Testis (tissue), 5 donors: ENCODE data around the gene USP43. TPM values are rescaled to one million over a fixed set of nuclear protein-coding genes. Genes with fewer than 3 reads are reported as not detected.
A peak's percentile ranks its signal among the peaks of the same experiment; 100 is the strongest.
"Not testable (repeated sequence)": the region's sequence is repeated elsewhere in the genome, so short reads cannot be mapped to it uniquely, and the experiment has no call there.

Experiments
- DNase-seq: peaks from one replicate; pipeline ENCODE4 v3.0.0-alpha.2; 2019
- H3K27ac ChIP-seq, 2 donors: fragments of 200-600 bp; sonication (generic); one replicate each; pipeline ENCODE4 v1.5.1; 2019
- H3K27me3 ChIP-seq: fragments of 200-600 bp; sonication (generic); one replicate; pipeline ENCODE4 v1.5.1; 2019
- H3K36me3 ChIP-seq: fragments of 200-600 bp; sonication (generic); one replicate; pipeline ENCODE4 v1.5.1; 2017; ENCODE audit warnings: low read depth; ENCODE audit errors: missing control alignments
- H3K4me1 ChIP-seq: fragments of 200-600 bp; sonication (generic); one replicate; pipeline ENCODE4 v1.5.1; 2019
- H3K4me3 ChIP-seq, 2 donors: fragments of 200-600 bp; sonication (generic); one replicate each; pipeline ENCODE4 v1.5.1; 2017 to 2019
- H3K9me3 ChIP-seq: fragments of 200-600 bp; sonication (generic); one replicate; pipeline ENCODE4 v1.5.1; 2017
- POLR2A ChIP-seq: fragments of 450-650 bp; IDR thresholded peaks from one replicate; pipeline ENCODE4 v1.6.1; 2017; ENCODE audit warnings: antibody characterized with exemption, mild to moderate bottlenecking, moderate library complexity
- WGBS, 2 donors: methylation state at CpG; one replicate each; pipeline ENCODE4 v1.1.5; 2018; 5-methylcytosine and 5-hydroxymethylcytosine counted together
- intact Hi-C: fragments of 100-400 bp; cut with DNase I; formaldehyde crosslinking; loops from one replicate; pipeline ENCODE4 v1.15.1; 2023; ENCODE audit warnings: low total_unique reads
- long read RNA-seq, 2 donors: transcript quantifications; one replicate each; lab custom pipeline, GENCODE V29; 2026
- polyA plus RNA-seq: library from polyadenylated mRNA; stranded (reverse); fragments of 350-450 nt; fragmentation: Illumina TruSeq; extraction: RNeasy Lipid Tissue Mini Kit (QIAGEN cat#74804); gene quantifications from one replicate; pipeline ENCODE4 v1.2.3, GENCODE V29; 2014; ENCODE audit warnings: low read depth, low replicate concordance; ENCODE audit not compliant: insufficient read depth
- total RNA-seq, 2 donors: library from RNA; depleted of rRNA; stranded (reverse); fragments of >200 nt; gene quantifications; one replicate each; pipeline ENCODE4 v1.2.3, GENCODE V29; 2016
- TF ChIP-seq, protein P1 (sequence below), 3 experiments: fragments of 450-650 bp in 2 of 3; fragments of 200-600 bp in 1 of 3; sonication (generic) in 1 of 3; IDR thresholded peaks; one replicate each; pipeline ENCODE4 v1.5.1; 2016 to 2019; ENCODE audit warnings: antibody characterized with exemption in 3 of 3, mild to moderate bottlenecking in 2 of 3, moderate library complexity in 1 of 3

USP43 gene, protein sequence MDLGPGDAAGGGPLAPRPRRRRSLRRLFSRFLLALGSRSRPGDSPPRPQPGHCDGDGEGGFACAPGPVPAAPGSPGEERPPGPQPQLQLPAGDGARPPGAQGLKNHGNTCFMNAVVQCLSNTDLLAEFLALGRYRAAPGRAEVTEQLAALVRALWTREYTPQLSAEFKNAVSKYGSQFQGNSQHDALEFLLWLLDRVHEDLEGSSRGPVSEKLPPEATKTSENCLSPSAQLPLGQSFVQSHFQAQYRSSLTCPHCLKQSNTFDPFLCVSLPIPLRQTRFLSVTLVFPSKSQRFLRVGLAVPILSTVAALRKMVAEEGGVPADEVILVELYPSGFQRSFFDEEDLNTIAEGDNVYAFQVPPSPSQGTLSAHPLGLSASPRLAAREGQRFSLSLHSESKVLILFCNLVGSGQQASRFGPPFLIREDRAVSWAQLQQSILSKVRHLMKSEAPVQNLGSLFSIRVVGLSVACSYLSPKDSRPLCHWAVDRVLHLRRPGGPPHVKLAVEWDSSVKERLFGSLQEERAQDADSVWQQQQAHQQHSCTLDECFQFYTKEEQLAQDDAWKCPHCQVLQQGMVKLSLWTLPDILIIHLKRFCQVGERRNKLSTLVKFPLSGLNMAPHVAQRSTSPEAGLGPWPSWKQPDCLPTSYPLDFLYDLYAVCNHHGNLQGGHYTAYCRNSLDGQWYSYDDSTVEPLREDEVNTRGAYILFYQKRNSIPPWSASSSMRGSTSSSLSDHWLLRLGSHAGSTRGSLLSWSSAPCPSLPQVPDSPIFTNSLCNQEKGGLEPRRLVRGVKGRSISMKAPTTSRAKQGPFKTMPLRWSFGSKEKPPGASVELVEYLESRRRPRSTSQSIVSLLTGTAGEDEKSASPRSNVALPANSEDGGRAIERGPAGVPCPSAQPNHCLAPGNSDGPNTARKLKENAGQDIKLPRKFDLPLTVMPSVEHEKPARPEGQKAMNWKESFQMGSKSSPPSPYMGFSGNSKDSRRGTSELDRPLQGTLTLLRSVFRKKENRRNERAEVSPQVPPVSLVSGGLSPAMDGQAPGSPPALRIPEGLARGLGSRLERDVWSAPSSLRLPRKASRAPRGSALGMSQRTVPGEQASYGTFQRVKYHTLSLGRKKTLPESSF
- 1 to 10 TPM; 6.4 to 7.2 TPM for total RNA-seq
- 4.6 TPM for polyA plus RNA-seq
- long read RNA-seq, donor 1 = 0 reads
- long read RNA-seq, donor 2 = 0 reads

DNA sequence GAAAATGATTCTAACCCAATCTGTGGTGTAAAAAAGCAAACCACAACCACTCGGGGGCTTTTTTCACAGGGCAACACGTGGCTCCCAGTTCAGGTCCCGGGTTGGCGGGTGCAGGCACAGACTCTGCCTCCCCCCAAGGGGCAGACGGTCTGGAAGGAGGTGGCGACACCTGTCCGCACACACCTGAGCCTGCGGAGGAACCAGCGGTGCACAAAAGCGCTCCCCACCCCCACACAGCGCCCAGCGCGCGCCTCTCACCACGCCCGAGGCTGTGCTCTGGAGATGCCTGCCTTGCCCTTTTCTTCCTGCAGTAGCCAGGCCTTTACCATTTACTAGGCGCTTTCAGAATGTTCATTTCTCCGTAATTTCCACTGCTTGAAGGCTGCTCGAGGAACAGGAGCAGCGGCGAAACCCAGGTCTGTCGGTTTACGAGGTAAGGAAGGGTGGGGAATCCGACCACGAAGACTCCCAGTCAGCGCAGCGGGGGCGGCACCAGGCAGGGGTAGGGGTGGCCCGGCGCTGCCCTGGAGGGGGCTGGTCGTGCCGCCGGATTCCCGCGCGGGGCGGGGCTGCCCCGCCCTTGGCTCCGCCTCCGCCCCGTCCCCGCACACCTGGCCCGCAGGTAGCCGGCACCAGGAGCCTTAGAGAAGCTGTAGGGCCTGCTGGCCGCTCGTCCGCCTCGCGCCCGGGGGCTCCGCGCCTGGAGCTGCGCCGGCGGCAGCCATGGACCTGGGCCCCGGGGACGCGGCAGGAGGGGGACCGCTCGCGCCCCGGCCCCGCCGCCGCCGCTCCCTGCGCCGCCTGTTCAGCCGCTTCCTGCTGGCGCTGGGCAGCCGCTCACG, at the start of gene USP43:
USP43 (plus strand) TSS at position 608 of the 842 bp plus-strand sequence; CDS start at position 724, 116 bp downstream.
- peak within 1 kb of the TSS in 1 of 2 donors; percentile 8 for H3K27ac ChIP-seq

DNA sequence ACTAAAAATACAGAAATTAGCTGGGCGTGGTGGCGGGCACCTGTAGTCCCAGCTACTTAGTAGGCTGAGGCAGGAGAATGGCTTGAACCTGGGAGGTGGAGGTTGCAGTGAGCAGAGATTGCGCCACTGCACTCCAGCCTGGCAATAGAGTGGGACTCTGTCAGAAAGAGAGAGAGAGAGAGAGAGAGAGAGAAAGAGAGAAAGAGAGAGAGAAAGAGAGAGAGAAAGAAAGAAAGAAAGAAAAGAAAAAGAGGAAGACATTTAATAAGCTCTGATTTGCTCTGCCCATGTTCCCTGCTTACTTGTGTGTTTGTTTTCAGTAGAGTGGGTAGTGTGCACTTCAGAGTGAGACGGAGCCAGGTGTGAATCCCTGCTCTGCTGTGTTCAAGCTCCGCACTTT, 47.7 kb upstream of the USP43 start:
- intact Hi-C loops, H3K27me3 ChIP-seq, H3K36me3 ChIP-seq, H3K4me1 ChIP-seq, H3K9me3 ChIP-seq, H3K4me3 ChIP-seq, DNase-seq, H3K27ac ChIP-seq: not testable (repeated sequence)
- WGBS, 2 donors = 88 to 92% methylated on average over 5 of the region's 5 CpGs

More for the DNA sequence above, at the start of gene USP43:
- H3K4me3 ChIP-seq = peak within 1 kb of the TSS; percentile 56 to 61
- no peaks in the 10 kb centered on the region for H3K27me3 ChIP-seq
- TF ChIP-seq, protein P1, sequence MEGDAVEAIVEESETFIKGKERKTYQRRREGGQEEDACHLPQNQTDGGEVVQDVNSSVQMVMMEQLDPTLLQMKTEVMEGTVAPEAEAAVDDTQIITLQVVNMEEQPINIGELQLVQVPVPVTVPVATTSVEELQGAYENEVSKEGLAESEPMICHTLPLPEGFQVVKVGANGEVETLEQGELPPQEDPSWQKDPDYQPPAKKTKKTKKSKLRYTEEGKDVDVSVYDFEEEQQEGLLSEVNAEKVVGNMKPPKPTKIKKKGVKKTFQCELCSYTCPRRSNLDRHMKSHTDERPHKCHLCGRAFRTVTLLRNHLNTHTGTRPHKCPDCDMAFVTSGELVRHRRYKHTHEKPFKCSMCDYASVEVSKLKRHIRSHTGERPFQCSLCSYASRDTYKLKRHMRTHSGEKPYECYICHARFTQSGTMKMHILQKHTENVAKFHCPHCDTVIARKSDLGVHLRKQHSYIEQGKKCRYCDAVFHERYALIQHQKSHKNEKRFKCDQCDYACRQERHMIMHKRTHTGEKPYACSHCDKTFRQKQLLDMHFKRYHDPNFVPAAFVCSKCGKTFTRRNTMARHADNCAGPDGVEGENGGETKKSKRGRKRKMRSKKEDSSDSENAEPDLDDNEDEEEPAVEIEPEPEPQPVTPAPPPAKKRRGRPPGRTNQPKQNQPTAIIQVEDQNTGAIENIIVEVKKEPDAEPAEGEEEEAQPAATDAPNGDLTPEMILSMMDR (IDR thresholded peaks at IDR 0.05) = no peak
- no peak for TF ChIP-seq POLR2A
- H3K36me3 ChIP-seq = no peaks in the 10 kb centered on the region
- intact Hi-C loops = no loop called here
- H3K9me3 ChIP-seq = no peaks in the 10 kb centered on the region
- H3K4me1 ChIP-seq = no peaks in the 10 kb centered on the region
- 0 to 1% methylated on average over 5 to 33 of the region's 72 CpGs for WGBS, 2 donors
- peak; percentile 33 for DNase-seq

DNA sequence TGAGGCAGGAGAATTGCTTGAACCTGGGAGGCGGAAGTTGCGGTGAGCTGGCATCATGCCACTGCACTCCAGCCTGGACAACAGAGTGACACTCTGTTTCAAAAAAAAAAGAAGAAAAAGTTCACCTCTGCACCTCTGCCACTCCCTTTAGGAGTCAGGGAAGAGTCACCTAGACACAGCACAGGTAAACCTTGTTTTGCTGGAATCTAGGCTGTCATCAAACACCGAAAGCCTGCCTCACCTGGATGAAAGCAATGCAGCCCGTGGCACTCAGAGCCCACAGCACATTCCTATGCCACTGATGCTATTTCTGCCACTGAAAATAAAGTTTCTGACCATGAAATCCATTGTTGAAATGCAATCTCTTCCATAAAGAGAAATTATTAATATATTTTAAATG, 46.7 kb upstream of the USP43 start:
- no peak for DNase-seq
- Histone ChIP-seq H3K4me1 (no peaks in the 10 kb centered on the region), H3K27ac (no peak overlapping the region), H3K9me3 (no peaks in the 10 kb centered on the region), H3K27me3 (no peaks in the 10 kb centered on the region), H3K4me3 (no peak overlapping the region), H3K36me3 (no peaks in the 10 kb centered on the region)
- intact Hi-C loops = no loop called here
- TF ChIP-seq POLR2A = no peak
- TF ChIP-seq, protein P1 (IDR thresholded peaks at IDR 0.05) = no peak
- 91 to 95% methylated on average over 4 of the region's 4 CpGs for WGBS, 2 donors

DNA sequence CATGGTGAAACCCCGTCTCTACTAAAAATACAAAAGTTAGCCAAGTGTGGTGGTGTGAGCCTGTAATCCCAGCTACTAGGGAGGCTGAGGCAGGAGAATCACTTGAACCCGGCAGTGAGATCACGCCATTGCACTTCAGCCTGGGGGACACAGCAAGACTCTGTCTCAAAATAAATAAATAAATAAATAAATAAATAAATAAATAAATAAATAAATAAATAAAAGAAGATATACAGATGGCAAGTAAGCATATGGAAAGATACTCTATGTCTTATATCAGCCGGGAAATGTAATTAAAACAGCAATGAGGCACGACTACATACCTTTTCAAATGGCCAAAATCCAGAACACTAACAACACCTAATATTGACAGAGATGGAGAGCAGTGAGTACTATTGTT, 40.7 kb upstream of the USP43 start:
- WGBS, 2 donors = 89 to 91% methylated on average over 5 of the region's 5 CpGs
- intact Hi-C loops, DNase-seq, H3K9me3 ChIP-seq, H3K4me3 ChIP-seq, H3K4me1 ChIP-seq, H3K36me3 ChIP-seq, H3K27ac ChIP-seq, H3K27me3 ChIP-seq: not testable (repeated sequence)

DNA sequence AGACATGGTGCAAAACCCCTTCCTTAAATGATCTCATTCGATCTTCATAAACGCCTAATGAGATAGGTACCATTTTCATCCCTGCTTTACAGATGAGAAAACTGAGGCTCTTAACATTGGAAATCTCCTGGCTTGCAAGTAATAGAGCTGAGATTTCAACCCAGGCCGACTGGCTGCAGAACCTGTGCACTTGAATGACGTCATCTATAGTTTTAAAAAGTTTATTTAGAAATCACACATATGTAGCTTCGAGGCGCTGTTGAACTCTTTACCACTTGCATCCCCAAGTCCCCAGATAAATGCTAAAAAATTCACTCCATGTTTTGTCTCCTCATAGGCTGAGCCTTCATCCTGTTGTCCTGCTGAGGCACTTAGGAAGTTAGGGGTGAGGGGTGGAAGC, 38.9 kb upstream of the USP43 start:
- no peaks in the 10 kb centered on the region for H3K27me3 ChIP-seq
- H3K4me3 ChIP-seq = no peak overlapping the region
- TF ChIP-seq, protein P1 (IDR thresholded peaks at IDR 0.05) = no peak
- TF ChIP-seq POLR2A = no peak
- no peak for DNase-seq
- 88 to 95% methylated on average over 6 of the region's 6 CpGs for WGBS, 2 donors
- intact Hi-C loops = no loop called here
- no peaks in the 10 kb centered on the region for H3K9me3 ChIP-seq
- H3K4me1 ChIP-seq = no peaks in the 10 kb centered on the region
- no peak overlapping the region for H3K27ac ChIP-seq
- no peaks in the 10 kb centered on the region for H3K36me3 ChIP-seq

DNA sequence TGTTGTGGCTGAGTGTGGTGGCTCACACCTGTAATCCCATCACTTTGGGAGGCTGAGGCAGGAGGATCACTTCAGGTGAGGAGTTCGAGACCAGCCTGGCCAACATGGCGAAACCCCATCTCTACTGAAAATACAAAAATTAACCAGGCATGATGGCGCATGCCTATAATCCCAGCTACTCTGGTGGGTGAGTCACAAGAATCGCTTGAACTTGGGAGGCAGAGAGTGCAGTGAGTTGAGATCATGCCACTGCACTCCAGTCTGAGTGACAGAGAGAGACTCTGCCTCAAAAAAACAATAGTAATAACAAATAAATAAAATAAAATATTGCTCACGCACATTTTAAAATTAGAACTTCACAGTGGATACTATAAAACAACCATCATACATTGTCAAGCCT, 38.3 kb upstream of the USP43 start:
- H3K27me3 ChIP-seq, H3K9me3 ChIP-seq, DNase-seq, H3K36me3 ChIP-seq, H3K27ac ChIP-seq, H3K4me3 ChIP-seq, H3K4me1 ChIP-seq, intact Hi-C loops: not testable (repeated sequence)
- WGBS, 2 donors = 75 to 77% methylated on average over 5 of the region's 5 CpGs
